ENCODE data around the gene HOXD10.

HOXD10 gene

GRCh38 chr2:176093145-176093897 is 23.3 kb upstream of the HOXD10 start:
- in situ Hi-C loops (cut with MboI; ENCODE audit: low sequenced_read_pairs) = loop anchor here (25.0 kb wide), 1 partner anchor 731 kb away; no protein-coding TSS in a partner anchor

- in situ Hi-C loops (cut with MboI; ENCODE audit: low sequenced_read_pairs) = loop anchor here (25.0 kb wide), 1 partner anchor 732 kb away; no protein-coding TSS in a partner anchor
Measured at GRCh38 chr2:176093898-176094249, 22.7 kb upstream of the HOXD10 start.

GRCh38 chr2:176094349-176094748 is 22.2 kb upstream of the HOXD10 start:
- in situ Hi-C loops (cut with MboI; ENCODE audit: low sequenced_read_pairs) = loop anchor here (25.0 kb wide), 1 partner anchor 732 kb away; no protein-coding TSS in a partner anchor

- in situ Hi-C loops (cut with MboI; ENCODE audit: low sequenced_read_pairs) = loop anchor here (25.0 kb wide), 1 partner anchor 733 kb away; no protein-coding TSS in a partner anchor
Measured at GRCh38 chr2:176095421-176095820, 21.2 kb upstream of the HOXD10 start.

- in situ Hi-C loops (cut with MboI; ENCODE audit: low sequenced_read_pairs) = loop anchor here (25.0 kb wide), 1 partner anchor 734 kb away; no protein-coding TSS in a partner anchor
Measured at GRCh38 chr2:176096243-176096985, 20.2 kb upstream of the HOXD10 start.

GRCh38 chr2:176096986-176097819 is 19.4 kb upstream of the HOXD10 start:
- in situ Hi-C loops (cut with MboI; ENCODE audit: low sequenced_read_pairs) = loop anchor here (25.0 kb wide), 1 partner anchor 735 kb away; no protein-coding TSS in a partner anchor

- in situ Hi-C loops (cut with MboI; ENCODE audit: low sequenced_read_pairs) = loop anchor here (25.0 kb wide), 1 partner anchor 736 kb away; no protein-coding TSS in a partner anchor
Measured at GRCh38 chr2:176097820-176098365, 18.7 kb upstream of the HOXD10 start.

GRCh38 chr2:176098366-176099158 is 18.0 kb upstream of the HOXD10 start:
- in situ Hi-C loops (cut with MboI; ENCODE audit: low sequenced_read_pairs) = loop anchor here (25.0 kb wide), 1 partner anchor 736 kb away; no protein-coding TSS in a partner anchor

- in situ Hi-C loops (cut with MboI; ENCODE audit: low sequenced_read_pairs) = loop anchor here (25.0 kb wide), 1 partner anchor 737 kb away; no protein-coding TSS in a partner anchor
Measured at GRCh38 chr2:176099159-176099727, 17.3 kb upstream of the HOXD10 start.

- in situ Hi-C loops (cut with MboI; ENCODE audit: low sequenced_read_pairs) = loop anchor here (25.0 kb wide), 1 partner anchor 738 kb away; no protein-coding TSS in a partner anchor
Measured at GRCh38 chr2:176099728-176100546, 16.6 kb upstream of the HOXD10 start, which contains the start of gene HOXD12. Gene HOXD12, plus strand, starts transcription at chr2:176099795. Its CDS starts 7 bp downstream, at chr2:176099802.

- in situ Hi-C loops (cut with MboI; ENCODE audit: low sequenced_read_pairs) = no loop called here
Measured at GRCh38 chr2:176100547-176101140, 15.9 kb upstream of the HOXD10 start.

GRCh38 chr2:176101216-176101830 is 15.3 kb upstream of the HOXD10 start:
- in situ Hi-C loops (cut with MboI; ENCODE audit: low sequenced_read_pairs) = no loop called here

- in situ Hi-C loops (cut with MboI; ENCODE audit: low sequenced_read_pairs) = no loop called here
Measured at GRCh38 chr2:176101842-176102241, 14.7 kb upstream of the HOXD10 start.

GRCh38 chr2:176102309-176102866 is 14.2 kb upstream of the HOXD10 start:
- in situ Hi-C loops (cut with MboI; ENCODE audit: low sequenced_read_pairs) = no loop called here

- in situ Hi-C loops (cut with MboI; ENCODE audit: low sequenced_read_pairs) = no loop called here
Measured at GRCh38 chr2:176103194-176103593, 13.4 kb upstream of the HOXD10 start.

- in situ Hi-C loops (cut with MboI; ENCODE audit: low sequenced_read_pairs) = no loop called here
Measured at GRCh38 chr2:176103742-176104315, 12.7 kb upstream of the HOXD10 start.
